HepG2 (cell line): ENCODE measurements around the gene ACKR4. TPM values are rescaled to one million over a fixed set of nuclear protein-coding genes. Genes with fewer than 3 reads are reported as not detected.

Source experiments
- ATAC-seq: fragments of 200-7000 bp; cut with Tn5 transposase; 3 replicates; pipeline ENCODE4 v1.9.1; 2020; ENCODE audit warnings: mild to moderate bottlenecking, moderate library complexity
- BruUV-seq: library from RNA; stranded (reverse); fragments of 400-500 nt; replicated peaks from 2 replicates; lab custom pipeline; 2021; lab: Mats Ljungman, UMichigan
- CTCF ChIA-PET: fragments of 300-600 bp; formaldehyde crosslinking; extraction: SDS; loops from one replicate; lab custom pipeline; 2021; ENCODE audit warnings: low total read pairs, inconsistent platforms, low intra/inter-chr PET ratio; lab: Yijun Ruan, JAX
- POLR2A ChIA-PET: fragments of 350-600 bp; sonication (Branson Sonifier 250); formaldehyde crosslinking; loops from one replicate; lab custom pipeline; 2020; ENCODE audit warnings: antibody characterized with exemption, inconsistent platforms; lab: Yijun Ruan, JAX
- DNase-seq: peaks from one replicate; pipeline ENCODE4 v3.0.0-alpha.2; 2015; ENCODE audit warnings: low spot score
- FAIRE-seq: peaks from 3 replicates; lab custom pipeline; 2011; peaks lifted over from hg19 to GRCh38; lab: Jason Lieb, UNC
- H2AFZ ChIP-seq: one replicate; pipeline ENCODE4 v1.6.1; 2011; ENCODE audit warnings: low read length, inconsistent platforms
- H3K27ac ChIP-seq: fragments of 300-600 bp; 3 replicates; pipeline ENCODE4 v1.8.0; 2011; ENCODE audit warnings: mixed run types, mild to moderate bottlenecking, mixed read lengths, low read length, inconsistent platforms; ENCODE audit not compliant: insufficient read depth; ENCODE audit errors: extremely low read length
- H3K27me3 ChIP-seq, 2 experiments: fragments of 200-600 bp in 1 of 2; 2 replicates in 1 of 2; 3 replicates in 1 of 2; pipeline versions ENCODE4 v1.6.0 to v1.8.0; 2011; ENCODE audit warnings: low read length in 2 of 2, mild to moderate bottlenecking in 2 of 2, moderate library complexity in 2 of 2, inconsistent platforms in 1 of 2; ENCODE audit not compliant: insufficient read depth in 2 of 2, control insufficient read depth in 1 of 2
- H3K36me3 ChIP-seq, 2 experiments: fragments of 200-600 bp in 1 of 2; replicated peaks in 1 of 2; 2 replicates in 1 of 2; 3 replicates in 1 of 2; pipeline versions ENCODE4 v1.5.1 to v1.8.0; 2011; ENCODE audit warnings: low read length in 2 of 2, inconsistent platforms in 1 of 2; ENCODE audit not compliant: insufficient read depth in 2 of 2, control insufficient read depth in 1 of 2
- H3K4me1 ChIP-seq: 2 replicates; pipeline ENCODE4 v1.5.1; 2012; ENCODE audit warnings: low read length, inconsistent platforms; ENCODE audit not compliant: insufficient read depth
- H3K4me2 ChIP-seq: 2 replicates; pipeline ENCODE4 v1.6.0; 2011; ENCODE audit warnings: low read depth, low read length, inconsistent platforms
- H3K4me3 ChIP-seq, 3 experiments: fragments of 200-600 bp in 1 of 3; sonication (generic), shearing (Covaris generic) in 1 of 3; replicated peaks in 1 of 3; 2 replicates each; pipeline ENCODE4 v1.5.1; 2011 to 2016; ENCODE audit warnings: low read length in 3 of 3, inconsistent platforms in 2 of 3, low read depth in 2 of 3, mild to moderate bottlenecking in 2 of 3, control low read depth in 1 of 3, mixed read lengths in 1 of 3; ENCODE audit not compliant: insufficient read depth in 1 of 3
- H3K79me2 ChIP-seq: one replicate; pipeline ENCODE4 v1.6.1; 2011; ENCODE audit warnings: low read length, inconsistent platforms; ENCODE audit not compliant: insufficient read depth
- H3K9ac ChIP-seq: 2 replicates; pipeline ENCODE4 v1.6.0; 2011; ENCODE audit warnings: mild to moderate bottlenecking, low read depth, low read length, inconsistent platforms; ENCODE audit not compliant: insufficient read depth
- H3K9me3 ChIP-seq: 2 replicates; pipeline ENCODE4 v1.5.1; 2012; ENCODE audit warnings: mild to moderate bottlenecking, low read length
- H4K20me1 ChIP-seq: 2 replicates; pipeline ENCODE4 v1.6.0; 2011; ENCODE audit warnings: inconsistent platforms, mild to moderate bottlenecking, low read length, moderate library complexity; ENCODE audit not compliant: insufficient read depth
- ATAD3A ChIP-seq: sonication (generic); formaldehyde crosslinking; IDR thresholded peaks from 2 replicates; pipeline ENCODE4 v1.4.0; 2020; ENCODE audit warnings: missing genetic modification reagents
- BRCA1 ChIP-seq: sonication (generic); formaldehyde crosslinking; IDR thresholded peaks from 2 replicates; pipeline ENCODE4 v1.4.0; 2020; ENCODE audit warnings: missing genetic modification reagents
- KAT7 ChIP-seq: IDR thresholded peaks from 2 replicates; pipeline ENCODE4 v1.6.1; 2018; ENCODE audit warnings: borderline replicate concordance, missing compliant biosample characterization
- KLF13 ChIP-seq: sonication (generic); formaldehyde crosslinking; IDR thresholded peaks from 2 replicates; pipeline ENCODE4 v1.4.0; 2020; ENCODE audit warnings: mild to moderate bottlenecking, missing genetic modification reagents
- KLF6 ChIP-seq: IDR thresholded peaks from 2 replicates; pipeline ENCODE4 v1.8.0; 2016; ENCODE audit warnings: missing biosample characterization, missing genetic modification reagents
- MAZ ChIP-seq, 2 experiments: sonication (generic) in 1 of 2; formaldehyde crosslinking in 1 of 2; IDR thresholded peaks; 2 replicates each; pipeline versions ENCODE4 v1.5.0 to v1.6.1; 2012 to 2020; ENCODE audit warnings: low read depth in 2 of 2, mild to moderate bottlenecking in 2 of 2, borderline replicate concordance in 1 of 2, improper control_type of control experiment in 1 of 2, low read length in 1 of 2, missing genetic modification reagents in 1 of 2, moderate library complexity in 1 of 2
- RFX3 ChIP-seq: IDR thresholded peaks from 2 replicates; pipeline ENCODE4 v1.6.1; 2016; ENCODE audit warnings: missing biosample characterization, missing genetic modification reagents
- SP140L ChIP-seq: sonication (generic); formaldehyde crosslinking; IDR thresholded peaks from 2 replicates; pipeline ENCODE4 v1.4.0; 2020; ENCODE audit warnings: missing genetic modification reagents, borderline replicate concordance
- ZC3H13 ChIP-seq: sonication (generic); formaldehyde crosslinking; IDR thresholded peaks from 2 replicates; pipeline ENCODE4 v1.8.1; 2023; ENCODE audit warnings: mild to moderate bottlenecking, missing genetic modification reagents, moderate library complexity
- ZKSCAN8 ChIP-seq: IDR thresholded peaks from 2 replicates; pipeline ENCODE4 v1.6.1; 2016; ENCODE audit warnings: borderline replicate concordance, missing genetic modification reagents, missing compliant biosample characterization
- ZSCAN20 ChIP-seq: sonication (generic); formaldehyde crosslinking; IDR thresholded peaks from 2 replicates; pipeline ENCODE4 v1.4.0; 2020; ENCODE audit warnings: missing genetic modification reagents, mild to moderate bottlenecking, borderline replicate concordance
- WGBS: methylation state at CpG from one replicate; pipeline ENCODE4 v1.1.6; 2017; ENCODE audit warnings: low lambda C conversion rate; 5-methylcytosine and 5-hydroxymethylcytosine counted together
- in situ Hi-C: cut with HindIII; loops from 2 replicates; pipeline ENCODE4 v1.10.0; 2017; ENCODE audit warnings: low pct_unique_long_range_greater_than_20kb; ENCODE audit not compliant: extremely low pct_ligation_motif_present
- intact Hi-C: fragments of 100-400 bp; cut with micrococcal nuclease; formaldehyde crosslinking; loops from one replicate; pipeline ENCODE4 v1.10.0; 2022; ENCODE audit not compliant: unreplicated experiment
- polyA plus RNA-seq, 8 experiments: library from polyadenylated mRNA; depleted of rRNA in 3 of 8; stranded (reverse) in 7 of 8; unstranded in 1 of 8; fragments of >200 nt; fragmentation: Illumina TruSeq in 4 of 8; extraction: Trizol in 4 of 8; gene quantifications; 2 replicates each; pipeline versions ENCODE4 v1.2.1 to v1.2.3, GENCODE V29; 2011 to 2016; ENCODE audit warnings: low read depth in 4 of 8, missing spikeins in 1 of 8, mixed read lengths in 1 of 8; ENCODE audit not compliant: insufficient read depth in 1 of 8
- total RNA-seq, 5 experiments: library from RNA; depleted of rRNA; stranded (reverse); fragments of >200 nt; fragmentation: Illumina TruSeq; extraction: Trizol; gene quantifications; 2 replicates each; pipeline ENCODE4 v1.2.3, GENCODE V29; 2016; ENCODE audit warnings: low read depth in 1 of 5
- TF ChIP-seq, protein P1 (sequence below): sonication (generic); formaldehyde crosslinking; IDR thresholded peaks from 2 replicates; pipeline ENCODE4 v1.4.0; 2020; ENCODE audit warnings: missing genetic modification reagents
- TF ChIP-seq, protein P2 (sequence below): sonication (generic); formaldehyde crosslinking; IDR thresholded peaks from 2 replicates; pipeline ENCODE4 v1.5.0; 2020; ENCODE audit warnings: missing genetic modification reagents
- TF ChIP-seq, protein P3 (sequence below): IDR thresholded peaks from 2 replicates; pipeline ENCODE4 v1.6.1; 2018; ENCODE audit warnings: missing genetic modification reagents, mild to moderate bottlenecking, missing compliant biosample characterization
- TF ChIP-seq, protein P4 (sequence below): sonication (generic); formaldehyde crosslinking; IDR thresholded peaks from 2 replicates; pipeline ENCODE4 v1.4.0; 2020; ENCODE audit warnings: missing genetic modification reagents, borderline replicate concordance

Gene ACKR4
- total and polyA plus RNA-seq, 2 of the 13 experiments (the other 11 are each of a cell fraction or from before 2014, with no cell fraction given) = 0.16 TPM; not detected in 1

DNA sequence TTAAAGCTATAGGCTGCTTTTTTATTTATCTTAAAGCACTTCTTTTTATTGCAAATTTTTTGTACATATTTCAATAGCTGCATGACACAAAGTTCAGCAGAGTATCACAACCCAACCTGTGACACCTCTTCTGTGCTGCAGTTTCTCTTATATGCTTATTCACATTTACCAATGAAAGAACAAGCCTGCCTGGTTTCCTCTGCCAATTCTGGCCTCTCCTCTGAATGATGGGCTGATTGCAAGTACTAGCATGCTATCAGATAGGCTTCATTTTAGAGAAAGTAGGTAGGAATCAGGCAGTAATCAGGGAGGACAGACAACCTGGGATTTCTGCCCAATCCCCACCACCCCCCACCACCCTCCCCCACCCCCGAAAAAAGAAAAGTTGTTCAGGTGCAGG lies 26.6 kb downstream of the ACKR4 start:
- ATAC-seq (no peak), DNase-seq (no peak), FAIRE-seq (no peak)
- 100% methylated on average over 1 of the region's 1 CpG for WGBS
- Histone ChIP-seq H3K36me3 (peaks cover 8 to 39% of the 10 kb centered on the region in 2 experiments), H3K4me3 (no peak overlapping the region), H3K4me1 (no peaks in the 10 kb centered on the region), H2AFZ (no peak overlapping the region), H3K9me3 (no peaks in the 10 kb centered on the region), H3K27ac (no peak overlapping the region), H3K27me3 (no peaks in the 10 kb centered on the region), H3K4me2 (no peak overlapping the region), H3K9ac (no peak overlapping the region), H4K20me1 (no peaks in the 10 kb centered on the region), H3K79me2 (no peaks in the 10 kb centered on the region)
- ChIA-PET POLR2A (no interaction called here), CTCF (no interaction called here)
- BruUV-seq = no TSS peak
- TF ChIP-seq, protein P1, sequence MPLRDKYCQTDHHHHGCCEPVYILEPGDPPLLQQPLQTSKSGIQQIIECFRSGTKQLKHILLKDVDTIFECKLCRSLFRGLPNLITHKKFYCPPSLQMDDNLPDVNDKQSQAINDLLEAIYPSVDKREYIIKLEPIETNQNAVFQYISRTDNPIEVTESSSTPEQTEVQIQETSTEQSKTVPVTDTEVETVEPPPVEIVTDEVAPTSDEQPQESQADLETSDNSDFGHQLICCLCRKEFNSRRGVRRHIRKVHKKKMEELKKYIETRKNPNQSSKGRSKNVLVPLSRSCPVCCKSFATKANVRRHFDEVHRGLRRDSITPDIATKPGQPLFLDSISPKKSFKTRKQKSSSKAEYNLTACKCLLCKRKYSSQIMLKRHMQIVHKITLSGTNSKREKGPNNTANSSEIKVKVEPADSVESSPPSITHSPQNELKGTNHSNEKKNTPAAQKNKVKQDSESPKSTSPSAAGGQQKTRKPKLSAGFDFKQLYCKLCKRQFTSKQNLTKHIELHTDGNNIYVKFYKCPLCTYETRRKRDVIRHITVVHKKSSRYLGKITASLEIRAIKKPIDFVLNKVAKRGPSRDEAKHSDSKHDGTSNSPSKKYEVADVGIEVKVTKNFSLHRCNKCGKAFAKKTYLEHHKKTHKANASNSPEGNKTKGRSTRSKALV (CRISPR knock-in tag) = no peak
- TF ChIP-seq BRCA1 (no peak), KLF13 (CRISPR knock-in tag) (no peak), SP140L (no peak), ZKSCAN8 (CRISPR knock-in tag) (no peak), ZSCAN20 (CRISPR knock-in tag) (no peak), RFX3 (CRISPR knock-in tag) (no peak), MAZ (IDR thresholded peaks at IDR 0.05; ENCODE audit: borderline replicate concordance, low read depth, low read length) (no peak), MAZ (CRISPR knock-in tag; IDR thresholded peaks at IDR 0.05; ENCODE audit: low read depth) (no peak), ZC3H13 (CRISPR knock-in tag) (no peak), KAT7 (CRISPR knock-in tag) (no peak), KLF6 (CRISPR knock-in tag) (no peak), ATAD3A (CRISPR knock-in tag) (no peak)
- TF ChIP-seq, protein P2, sequence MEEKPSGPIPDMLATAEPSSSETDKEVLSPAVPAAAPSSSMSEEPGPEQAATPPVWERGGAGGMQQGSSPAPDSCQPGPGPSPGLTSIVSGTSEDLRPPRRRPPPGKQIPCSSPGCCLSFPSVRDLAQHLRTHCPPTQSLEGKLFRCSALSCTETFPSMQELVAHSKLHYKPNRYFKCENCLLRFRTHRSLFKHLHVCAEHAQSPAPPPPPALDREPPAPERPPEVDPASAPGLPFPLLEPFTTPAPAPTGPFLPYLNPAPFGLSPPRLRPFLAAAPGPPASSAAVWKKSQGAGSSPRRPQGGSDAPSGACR = no peak
- TF ChIP-seq, protein P3, sequence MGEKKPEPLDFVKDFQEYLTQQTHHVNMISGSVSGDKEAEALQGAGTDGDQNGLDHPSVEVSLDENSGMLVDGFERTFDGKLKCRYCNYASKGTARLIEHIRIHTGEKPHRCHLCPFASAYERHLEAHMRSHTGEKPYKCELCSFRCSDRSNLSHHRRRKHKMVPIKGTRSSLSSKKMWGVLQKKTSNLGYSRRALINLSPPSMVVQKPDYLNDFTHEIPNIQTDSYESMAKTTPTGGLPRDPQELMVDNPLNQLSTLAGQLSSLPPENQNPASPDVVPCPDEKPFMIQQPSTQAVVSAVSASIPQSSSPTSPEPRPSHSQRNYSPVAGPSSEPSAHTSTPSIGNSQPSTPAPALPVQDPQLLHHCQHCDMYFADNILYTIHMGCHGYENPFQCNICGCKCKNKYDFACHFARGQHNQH = no peak
- TF ChIP-seq, protein P4, sequence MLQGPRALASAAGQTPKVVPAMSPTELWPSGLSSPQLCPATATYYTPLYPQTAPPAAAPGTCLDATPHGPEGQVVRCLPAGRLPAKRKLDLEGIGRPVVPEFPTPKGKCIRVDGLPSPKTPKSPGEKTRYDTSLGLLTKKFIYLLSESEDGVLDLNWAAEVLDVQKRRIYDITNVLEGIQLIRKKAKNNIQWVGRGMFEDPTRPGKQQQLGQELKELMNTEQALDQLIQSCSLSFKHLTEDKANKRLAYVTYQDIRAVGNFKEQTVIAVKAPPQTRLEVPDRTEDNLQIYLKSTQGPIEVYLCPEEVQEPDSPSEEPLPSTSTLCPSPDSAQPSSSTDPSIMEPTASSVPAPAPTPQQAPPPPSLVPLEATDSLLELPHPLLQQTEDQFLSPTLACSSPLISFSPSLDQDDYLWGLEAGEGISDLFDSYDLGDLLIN (CRISPR knock-in tag) = no peak
- intact Hi-C loops = no loop called here
- in situ Hi-C loops = no loop called here
